Fibroblast of skin of right biceps (primary cell): Measurements from ENCODE around the gene NRM.
A peak's percentile ranks its signal among the peaks of the same experiment; 100 is the strongest.
"Not testable (repeated sequence)": the region's sequence is repeated elsewhere in the genome, so short reads cannot be mapped to it uniquely, and the experiment has no call there.

Experiments
- DNase-seq: peaks from one replicate; pipeline ENCODE4 v3.0.0-alpha.2; 2013

Gene NRM

DNA sequence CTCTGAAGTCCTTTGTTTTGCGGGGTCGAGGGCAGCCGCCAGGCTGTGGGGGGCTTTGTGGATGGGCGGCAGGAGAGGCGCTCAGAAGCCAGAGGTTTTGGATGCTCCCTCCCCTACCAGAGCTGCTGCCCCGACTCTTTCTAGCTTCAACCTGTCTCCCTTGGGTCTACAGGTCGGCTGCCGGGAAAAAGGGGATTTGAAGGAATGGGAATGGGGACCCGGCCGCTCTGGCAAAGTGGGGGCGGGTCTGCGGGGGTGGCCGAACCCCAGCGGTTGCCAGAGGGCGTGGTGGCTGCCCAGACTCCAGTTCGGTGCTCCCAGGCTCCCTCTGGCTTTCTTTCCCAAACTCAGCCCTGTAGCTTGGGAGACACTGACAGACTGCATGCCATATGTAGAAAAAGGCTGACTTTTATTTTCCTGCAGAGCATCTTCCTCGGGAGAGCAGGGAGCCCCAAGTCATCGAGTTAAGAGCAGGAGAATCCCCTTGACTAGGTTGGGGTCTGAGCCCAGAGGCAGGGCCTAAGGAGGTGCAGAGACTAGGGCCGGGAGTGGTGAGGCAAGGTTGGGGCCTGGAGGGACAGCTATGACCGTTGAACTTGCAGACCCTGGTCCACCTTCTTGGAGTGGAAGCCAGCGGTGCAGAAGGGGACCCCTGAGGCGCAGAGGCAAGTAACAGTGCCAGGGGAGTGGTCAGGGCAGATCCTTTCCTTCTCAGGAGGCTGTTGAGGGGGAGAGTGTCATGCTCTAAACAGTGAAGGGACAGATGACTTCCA is 2.9 kb downstream of the NRM start:
- DNase-seq: peak; percentile 52

DNA sequence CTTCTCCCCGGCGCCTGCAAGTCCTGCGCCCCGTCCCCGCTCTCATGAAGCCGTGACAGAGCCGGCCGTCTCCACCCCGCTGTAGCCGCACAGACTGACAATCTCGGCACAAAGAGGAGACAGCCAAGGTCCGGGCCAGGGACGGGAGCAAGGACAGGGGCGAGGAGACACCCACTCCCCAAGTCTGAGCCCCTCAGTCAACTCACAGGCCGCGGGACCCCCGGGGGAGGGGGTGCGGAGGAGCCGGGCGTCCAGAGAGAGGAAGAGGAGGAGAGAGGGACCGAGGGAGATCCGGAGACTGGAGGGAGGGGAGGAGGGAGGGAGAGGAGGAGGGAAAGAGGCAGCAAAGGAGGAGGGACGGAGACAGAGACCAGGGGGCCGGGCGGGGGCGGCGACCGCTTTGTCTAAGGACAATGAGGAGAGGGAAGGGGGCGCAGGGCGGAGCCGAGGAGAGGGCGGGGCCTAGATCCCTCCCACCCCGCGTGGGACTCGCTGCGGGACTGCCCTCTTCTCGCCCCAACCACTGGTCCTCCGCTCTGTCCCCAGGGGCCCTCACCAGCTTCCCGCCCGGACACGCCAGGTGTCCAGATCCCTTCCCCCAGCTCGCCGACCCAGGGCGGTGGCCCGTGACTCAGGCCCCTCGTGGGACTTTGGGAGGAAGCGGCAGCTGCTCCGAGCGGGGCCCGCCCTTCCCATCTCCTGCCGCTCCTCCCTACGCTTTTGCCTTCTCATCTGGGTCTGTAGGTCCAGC is 3.7 kb downstream of the NRM start:
- DNase-seq: peak; percentile 98

DNA sequence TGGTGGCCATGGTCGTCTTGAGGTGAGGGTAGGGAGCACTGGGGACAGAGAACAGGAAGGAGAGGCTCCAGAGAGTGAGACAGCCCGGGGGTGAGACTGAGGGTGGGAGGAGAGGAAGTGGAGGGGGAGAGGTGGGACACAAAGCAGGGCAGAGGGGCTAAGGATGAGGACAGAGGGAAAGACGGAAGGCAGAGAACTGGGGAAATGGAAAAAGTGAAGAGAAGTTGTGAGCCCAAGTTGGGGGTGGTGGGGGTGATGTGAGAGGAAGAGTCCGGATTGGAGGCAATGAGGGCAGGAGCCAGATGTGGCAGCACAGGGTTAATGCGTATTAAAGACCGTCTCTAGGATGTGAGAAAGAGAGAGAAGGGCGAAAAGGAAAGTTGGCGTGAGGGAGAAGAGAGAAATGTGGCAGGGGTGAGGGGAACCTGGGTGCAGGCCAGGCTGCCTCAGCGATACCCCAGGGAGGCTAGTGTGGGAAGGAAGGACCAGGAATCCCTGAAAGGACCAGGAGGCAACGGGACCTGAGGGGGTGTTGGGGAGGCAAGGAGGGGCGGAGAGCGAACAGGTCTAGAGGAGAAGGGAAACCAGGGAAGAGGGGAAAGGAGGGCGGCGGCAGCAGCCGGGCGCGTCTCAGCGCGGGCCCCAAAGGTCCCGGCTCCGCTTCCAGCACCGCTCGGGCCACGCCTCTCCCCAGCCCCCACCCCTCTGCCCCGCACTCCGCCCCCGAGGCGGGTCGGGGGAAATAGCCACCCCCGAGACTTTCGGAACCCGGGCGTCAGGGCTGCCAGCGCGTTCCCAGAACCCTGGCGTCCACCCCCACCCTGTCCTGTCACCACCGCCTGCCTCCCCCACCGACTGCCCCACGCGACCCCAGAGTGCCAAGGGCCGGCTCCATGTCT is 4.5 kb downstream of the NRM start, which contains the start of gene PPP1R18:
PPP1R18 (minus strand) TSS at position 637 of the 899 bp plus-strand sequence; CDS start at position 10, 627 bp downstream.
- DNase-seq: peak; percentile 75

DNA sequence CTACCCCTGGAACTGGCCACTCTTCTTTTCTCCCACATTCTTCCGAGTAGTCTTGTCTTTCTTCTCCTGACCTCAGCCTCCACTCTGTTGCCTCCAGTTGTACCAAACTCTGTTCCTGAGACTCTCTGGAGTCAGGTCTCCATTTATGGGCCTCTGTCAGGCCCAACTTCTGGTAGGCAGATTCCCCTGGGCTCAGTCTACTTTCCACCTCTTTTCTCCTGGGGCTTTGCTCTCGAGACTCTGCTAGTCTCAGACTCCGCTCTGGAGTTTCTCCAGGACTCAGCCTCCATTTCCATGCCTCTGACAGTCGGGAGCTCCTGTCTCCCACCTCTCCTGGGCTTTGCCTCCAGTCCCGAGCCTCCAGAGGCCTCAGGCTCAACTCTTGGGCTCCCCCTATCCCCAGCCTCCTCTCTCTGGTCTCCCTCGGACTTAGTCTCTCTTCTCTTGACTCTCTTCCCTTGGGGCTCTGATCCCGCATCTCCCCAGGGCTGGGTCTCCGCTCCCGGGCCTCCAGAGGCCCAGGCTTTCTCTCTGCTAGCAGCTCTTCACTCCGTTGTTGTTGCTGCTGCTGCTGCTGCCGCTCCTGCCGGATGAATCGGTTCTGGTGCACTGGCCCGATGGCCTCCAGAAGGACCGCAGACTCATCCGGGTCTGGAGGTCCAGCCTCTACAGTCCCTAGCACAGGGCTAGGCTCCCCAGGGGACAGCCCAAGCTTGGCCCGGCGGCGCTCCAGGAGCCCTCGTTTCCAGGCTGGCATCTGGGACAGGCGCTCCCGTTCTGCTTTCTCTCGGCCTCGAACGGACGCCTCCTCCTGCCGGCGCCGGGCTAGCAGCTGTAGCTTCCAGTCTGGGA is 5.4 kb downstream of the NRM start:
- peak; percentile 43 for DNase-seq

DNA sequence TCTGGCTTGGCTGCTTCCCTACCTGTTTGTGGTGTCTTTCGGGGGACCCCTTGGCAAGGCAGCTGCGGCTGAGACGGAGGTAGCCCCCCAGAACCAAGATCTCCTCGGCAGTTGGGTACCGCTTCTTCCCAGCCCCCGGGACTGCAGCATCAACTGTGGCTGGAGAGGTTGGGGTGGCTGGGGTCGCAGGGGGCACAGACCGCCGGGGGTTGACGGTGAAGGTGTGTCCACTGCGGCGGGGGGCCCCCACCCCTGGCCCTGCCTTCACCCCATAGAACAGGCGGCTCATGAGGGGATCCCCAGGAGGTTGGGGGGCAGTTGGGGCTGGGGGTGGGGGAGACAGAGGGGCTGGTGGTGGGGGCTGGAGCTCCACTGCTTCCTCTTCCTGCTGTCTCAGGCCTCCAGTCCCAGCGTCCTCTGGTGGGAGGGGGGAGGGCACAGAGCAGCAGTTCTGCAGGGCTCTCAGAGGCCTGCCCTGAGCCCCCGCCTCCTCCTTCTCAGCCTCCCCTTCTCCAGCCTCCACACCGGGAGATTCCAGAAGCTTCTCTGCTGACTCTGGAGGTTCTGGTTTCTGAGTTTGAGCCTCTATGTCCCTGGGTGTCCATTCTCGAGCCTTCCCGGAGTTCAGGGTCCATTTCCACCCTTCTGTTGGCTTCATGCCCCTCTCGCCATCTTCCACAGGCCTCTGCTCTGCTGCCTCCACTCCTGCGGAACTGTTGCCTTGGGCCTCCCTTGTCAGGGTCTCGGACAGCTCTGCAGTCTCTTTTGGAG is 6.2 kb downstream of the NRM start:
- DNase-seq: peak; percentile 58

DNA sequence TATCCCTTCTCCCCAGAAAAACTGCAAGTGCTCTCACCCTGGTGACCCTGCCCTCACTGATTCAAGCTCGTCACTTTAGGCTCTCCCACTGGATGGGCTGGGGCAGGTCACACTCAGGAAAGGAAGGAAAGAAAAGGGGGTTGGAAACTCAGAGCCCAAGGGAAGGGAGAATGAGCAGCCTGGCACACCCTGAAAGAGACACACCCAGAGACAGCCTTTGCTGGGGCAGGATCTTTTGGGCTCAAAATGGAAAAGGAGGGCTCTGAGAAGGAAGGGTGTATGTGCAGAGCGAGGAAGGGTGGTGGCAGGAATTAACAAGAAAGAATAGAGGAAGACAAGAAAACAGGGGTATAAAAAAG is 6.8 kb downstream of the NRM start:
- no peak for DNase-seq

DNA sequence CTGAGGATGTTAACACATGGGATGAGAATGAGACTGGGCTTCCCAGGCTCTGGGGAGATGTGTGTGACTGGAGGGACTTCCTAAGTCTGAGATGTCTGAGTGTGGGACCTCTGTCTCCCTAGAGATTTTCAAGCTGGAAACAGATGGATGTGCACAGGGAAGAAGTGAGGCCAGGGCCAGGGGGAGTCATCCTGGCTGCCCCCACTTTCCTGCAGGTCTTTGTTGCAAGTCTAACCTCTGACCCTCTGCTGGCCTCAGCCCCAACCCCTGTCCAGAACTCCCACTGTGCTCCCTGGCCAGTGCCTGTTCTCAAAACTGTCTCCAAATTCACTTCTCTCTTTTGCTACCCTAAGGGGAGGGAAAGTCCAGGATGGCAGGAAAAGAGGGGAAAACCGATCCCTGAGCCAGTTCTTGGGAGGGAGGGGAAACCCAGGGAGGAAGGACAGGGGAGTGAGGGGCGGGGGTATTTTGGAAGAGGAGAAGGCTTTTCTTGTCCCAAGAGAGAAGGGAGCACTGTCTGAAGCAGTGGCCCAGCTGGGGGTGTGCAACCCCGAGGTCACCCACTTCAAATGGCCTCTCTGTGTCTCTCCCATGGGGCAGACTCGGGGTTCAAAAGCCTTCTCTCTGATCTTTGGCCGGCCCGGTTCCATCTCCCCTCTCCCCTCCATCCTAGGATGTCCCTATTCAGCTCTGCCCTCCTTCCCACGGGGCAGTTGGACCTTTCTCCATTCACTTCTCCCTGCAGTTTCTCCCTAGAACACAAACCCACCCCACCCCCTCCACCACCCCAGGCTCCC is 7.4 kb downstream of the NRM start:
- DNase-seq: no peak

DNA sequence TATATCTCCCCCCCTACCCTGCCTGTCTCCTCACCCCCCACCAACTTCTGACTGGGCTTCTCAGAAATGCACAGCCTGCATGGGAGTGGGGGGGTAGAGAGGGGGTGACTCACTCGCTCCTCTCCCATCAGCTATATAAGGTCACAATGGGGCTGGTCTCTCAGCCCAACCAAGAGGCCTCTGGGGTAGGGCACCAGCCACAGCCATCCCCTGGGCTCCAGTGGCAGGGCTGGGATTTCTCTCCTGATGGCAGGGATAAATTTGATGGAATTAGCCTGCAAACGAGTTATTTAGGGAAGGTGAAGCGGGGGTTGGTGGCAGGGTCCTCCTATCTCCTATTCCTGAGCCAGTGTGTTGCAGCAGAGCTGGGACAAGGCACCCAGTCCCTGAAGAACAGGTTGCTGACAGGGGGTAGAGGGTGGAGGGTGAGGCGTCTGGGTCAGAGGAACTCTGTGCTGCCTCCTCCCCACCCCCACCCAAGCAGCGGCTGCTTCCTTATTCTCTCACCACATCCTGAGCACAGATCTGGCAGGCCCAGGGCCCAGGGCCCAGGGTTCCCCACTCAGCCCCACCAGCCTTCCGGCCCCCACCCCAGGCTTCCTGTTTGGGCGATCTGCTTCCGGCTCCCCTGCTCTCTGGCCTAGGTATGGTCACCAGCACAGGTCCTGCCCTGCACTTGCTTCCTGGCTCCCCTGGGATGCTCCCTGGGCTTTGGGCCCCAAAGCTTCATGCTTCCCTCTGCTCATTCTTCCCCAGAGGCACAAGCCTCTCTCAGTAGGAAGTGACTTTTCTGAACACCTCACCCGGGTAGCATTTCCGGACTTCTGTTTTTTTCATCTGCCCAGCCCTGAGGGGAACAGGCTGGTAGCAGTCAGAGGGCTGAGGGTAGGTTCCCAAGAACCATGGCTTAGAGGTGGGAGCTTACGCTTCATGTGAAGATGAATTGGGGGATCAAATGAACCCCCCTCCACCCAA is 8.4 kb downstream of the NRM start:
- peak; percentile 96 for DNase-seq

DNA sequence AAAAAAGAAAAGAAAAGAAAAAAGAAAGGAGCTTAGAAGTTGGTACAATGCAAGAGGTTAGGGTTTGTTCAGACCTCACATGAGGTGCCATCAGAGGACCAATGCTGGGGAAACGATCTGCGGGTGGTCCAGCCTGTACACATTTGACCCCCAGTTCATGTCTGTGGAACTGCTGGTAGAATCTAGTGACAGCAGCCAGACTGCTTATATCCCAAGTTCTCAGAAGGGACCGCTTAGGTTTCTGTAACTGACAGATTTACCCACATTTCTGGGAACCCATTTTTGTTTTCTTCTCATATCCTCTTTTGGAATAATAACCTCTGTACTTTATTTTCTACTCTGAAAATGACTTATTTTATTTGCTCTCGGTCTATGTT is 9.0 kb downstream of the NRM start:
- DNase-seq: no peak

DNA sequence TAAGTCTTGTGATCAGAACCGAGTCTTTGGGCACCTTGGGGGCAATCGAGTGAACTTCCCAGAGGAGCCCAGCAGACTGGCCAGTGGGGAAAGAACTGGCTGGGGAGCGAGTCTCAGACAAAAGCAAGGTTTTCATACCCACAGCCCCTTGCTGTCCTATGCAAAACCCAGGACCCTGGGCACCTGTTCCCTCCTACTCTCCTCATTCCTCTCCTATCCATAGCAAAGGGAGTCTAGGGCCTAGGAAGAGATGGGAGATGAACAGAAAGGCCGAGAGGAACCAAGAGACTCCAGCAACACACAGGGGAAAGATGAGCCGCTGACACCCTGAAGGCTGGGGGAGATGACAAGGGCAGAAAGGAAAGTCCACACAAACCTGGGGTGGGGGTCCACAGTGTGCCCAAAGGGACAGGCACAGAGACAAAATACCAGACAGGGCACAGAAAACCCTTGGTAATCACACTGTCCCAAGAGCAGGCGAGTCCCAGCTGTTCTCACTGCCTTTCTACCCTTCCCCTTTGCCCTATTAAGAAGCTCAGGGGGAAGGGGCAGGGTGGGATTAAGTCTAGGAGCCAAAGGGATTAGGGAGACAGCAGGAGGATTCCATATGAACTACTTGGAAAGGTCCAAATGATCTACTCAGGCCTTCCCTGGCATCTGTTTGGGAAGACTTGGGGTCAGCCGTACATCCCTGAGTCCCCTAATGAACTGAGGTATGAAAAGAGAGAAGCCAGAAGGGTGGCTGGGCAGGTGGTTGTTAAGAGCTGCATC is 10.8 kb downstream of the NRM start:
- no peak for DNase-seq

DNA sequence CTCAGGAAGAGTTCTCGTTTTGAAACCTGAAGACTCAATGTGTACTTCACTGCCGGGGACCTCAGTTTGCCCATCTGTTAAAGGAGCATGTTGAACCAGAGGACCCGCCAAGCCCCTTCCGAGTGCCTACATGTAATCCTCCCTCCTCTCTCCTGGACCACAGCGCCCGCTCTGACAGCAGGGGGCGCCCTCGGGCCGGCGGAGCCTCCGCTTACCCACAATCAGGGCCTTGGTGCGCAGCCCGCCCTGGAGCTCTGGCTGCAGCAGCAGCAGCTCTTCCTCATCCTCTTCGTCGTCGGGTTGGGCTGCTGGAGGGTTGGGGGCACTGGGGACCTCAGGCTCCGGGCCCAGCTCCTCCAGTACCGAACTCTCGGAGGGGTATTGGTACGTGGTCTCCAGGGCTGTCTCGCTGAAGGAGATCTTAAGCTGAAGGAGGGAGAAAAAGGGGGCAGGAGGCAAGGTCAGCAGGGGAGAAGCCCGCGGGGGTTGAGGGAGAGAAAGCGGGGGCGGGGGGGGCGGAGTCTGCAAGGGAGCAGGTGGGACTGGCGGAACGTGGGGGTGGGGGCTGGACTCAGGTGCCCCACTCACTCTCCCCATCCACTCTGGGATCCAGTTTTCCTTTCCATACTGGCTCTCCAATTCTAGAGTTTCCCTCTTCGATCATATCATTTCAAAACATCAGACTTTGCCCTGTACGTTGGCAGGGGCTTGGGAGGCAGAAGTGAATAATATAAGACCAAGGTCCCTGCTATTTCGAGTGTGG is 11.6 kb downstream of the NRM start:
- peak; percentile 73 for DNase-seq

DNA sequence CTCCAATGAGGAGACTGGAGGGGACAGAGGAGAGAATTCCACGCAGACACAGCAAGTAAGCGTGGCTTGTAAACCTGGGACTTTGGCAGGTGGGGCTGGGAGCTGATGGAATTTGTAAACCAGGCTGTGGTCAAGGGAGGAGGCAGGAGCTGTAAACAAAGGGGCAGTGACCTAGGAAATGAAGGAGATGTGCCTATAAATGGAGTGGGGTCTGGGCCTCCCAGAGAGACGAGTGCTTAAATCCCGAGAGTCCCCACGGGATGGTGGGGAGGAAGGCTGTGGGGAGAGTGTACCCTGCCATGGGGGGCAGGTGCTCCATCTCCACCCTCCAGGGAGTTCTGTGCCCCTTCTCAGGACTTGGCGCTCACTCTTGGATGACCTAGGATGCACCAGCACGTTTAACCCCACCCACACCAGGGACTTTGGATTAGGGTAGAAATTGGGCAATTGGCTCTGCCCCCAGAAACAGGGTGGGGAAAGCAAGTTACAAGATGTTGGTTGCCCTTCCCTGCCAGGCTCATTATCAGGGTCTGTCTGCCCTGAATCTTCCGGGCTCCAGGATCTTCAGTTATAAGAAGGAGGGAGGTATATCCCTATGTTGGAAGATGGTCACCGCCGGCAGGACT is 14.0 kb downstream of the NRM start:
- no peak for DNase-seq

DNA sequence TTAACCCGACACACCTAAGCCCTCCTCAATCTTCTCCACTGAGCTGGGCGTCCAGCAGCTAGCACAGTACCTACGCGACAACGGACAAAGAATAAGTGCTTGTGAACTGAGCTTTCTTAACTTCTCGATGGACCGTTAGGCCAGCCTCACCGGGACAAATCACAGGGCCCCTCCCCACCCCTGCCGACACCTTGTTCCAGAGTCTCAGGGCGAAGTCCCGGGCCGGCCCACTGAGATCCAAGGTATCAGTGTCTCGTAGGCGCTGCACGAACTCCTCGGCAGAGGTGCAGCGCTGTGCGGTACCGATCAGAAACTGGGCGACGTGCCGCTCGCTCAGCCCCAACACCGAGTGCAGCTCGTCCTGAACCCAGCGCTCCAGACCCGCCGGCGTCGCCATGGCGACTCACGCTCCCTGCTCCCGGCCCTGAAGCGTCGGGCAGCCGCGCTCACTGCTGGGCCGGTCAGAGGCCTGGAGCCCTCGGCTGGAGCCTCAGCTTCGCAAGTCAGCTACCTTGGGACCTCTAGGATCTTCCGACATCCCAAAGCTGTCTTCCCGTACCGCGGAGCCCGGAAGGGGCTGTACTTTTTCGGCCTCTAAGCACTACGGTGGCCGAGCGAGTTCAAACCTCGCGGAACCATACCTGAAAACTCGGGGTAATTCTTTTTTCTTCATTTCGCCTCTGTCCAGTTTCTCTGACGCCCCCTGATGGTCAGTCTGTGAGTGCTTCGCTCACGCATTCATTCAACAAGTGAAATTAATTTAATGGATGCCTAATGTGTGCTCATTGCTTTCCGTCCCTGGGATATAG is 18.1 kb downstream of the NRM start, which contains the start of gene DHX16:
DHX16 (minus strand) TSS at position 562 of the 809 bp plus-strand sequence; CDS start at position 397, 165 bp downstream.
- DNase-seq: peak; percentile 99

DNA sequence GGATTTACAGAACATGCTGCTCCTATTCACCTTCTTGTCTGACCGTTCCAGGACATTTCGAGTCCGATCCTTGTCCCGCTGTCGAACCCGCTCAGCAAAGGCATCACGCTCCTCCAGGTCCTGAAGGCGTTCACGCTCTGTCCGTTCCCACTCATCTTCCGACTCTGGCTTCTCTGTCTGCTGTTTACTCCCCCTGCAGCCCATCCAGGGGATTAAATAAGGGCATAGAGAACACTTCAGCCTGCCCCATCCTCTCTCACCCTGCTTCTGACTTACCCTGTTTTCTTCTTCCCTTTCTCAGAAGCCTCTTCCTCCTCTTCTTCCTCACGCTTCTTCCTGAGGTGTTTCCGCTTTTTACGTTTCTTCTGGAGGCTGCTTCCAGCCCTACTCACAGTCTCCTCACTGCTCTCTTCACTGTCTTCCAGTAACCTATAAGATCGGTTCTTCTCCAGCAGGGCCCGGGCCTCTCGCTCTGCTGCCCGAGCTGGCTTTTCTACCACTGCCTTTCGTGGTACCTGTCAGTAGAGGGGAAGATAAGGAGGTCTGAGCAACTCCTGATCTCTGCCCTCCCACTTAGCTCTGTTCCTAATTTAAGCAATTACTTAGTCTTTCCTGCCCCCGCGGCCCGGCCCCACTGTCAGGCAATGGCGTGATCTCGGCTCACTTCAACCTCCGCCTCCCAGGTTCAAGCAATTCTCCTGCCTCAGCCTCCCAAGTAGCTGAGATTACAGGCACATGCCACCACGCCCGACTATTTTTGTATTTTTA is 19.8 kb downstream of the NRM start:
- DNase-seq: no peak

DNA sequence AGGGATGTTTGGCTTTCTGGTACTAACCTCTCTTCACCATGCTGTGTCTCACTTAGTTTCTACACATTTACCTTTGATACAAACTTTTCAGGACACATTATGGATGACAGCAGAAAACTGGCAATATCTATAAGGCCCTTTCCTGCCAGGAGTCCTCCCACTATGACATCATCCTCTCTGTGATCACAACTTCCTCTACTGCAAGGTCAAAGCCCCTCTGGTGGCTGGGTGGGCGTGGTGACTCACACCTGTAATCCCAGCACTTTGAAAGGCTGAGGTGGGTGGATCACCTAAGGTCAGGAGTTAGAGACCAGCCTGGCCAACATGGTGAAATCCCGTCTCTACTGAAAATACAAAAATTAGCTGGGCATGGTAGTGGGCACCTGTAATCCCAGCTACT is 24.5 kb downstream of the NRM start:
- DNase-seq: not testable (repeated sequence)
